Measurements from ENCODE around the gene ATG7. TPM values are rescaled to one million over a fixed set of nuclear protein-coding genes. Genes with fewer than 3 reads are reported as not detected.

ATG7 gene
- total RNA-seq, 1 experiment from 2014 or later = 56.1 TPM

DNA sequence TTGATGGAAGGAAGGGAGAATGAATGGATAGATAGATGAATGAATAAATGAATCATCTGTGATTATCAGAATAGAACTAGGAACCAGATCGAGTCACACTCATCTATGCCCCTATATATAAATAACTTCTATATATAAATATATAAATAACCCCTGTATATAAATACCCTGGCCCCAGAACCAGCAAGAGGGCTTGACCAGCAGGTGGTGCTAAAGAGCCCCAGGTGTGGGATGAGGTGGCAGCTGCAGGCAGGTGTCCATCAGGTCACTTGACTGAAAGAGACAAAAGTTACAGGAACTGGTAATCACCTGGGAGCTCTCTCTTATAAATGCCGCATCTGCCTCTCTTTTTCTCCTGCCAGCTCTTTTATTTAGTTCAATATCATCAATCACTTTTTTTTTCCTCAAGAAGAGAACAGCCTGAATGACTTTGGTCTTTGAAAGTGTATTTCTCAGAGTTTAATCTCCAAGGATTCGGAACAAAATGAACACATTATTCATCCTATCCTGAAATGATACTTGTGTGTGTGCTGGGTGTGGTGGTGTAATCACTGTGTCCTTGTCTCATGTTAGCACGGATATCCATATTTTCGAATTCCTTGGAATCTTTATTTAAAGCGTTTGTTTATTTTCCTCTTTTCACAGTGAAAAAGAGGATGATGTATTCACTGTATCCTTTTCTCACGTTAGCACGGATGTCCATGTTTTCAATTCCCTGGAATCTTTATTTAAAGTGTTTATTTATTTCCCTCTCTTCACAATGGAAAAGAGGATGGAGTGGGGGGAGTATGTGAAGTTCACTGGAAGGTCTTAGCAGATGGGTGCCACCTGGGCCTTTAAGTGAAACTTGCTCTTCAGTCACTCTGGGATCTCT lies 35.4 kb upstream of the ATG7 start:
- no peak for TF ChIP-seq EZH2 (IDR thresholded peaks at IDR 0.05; ENCODE audit: low read depth)
- TF ChIP-seq, protein P1, sequence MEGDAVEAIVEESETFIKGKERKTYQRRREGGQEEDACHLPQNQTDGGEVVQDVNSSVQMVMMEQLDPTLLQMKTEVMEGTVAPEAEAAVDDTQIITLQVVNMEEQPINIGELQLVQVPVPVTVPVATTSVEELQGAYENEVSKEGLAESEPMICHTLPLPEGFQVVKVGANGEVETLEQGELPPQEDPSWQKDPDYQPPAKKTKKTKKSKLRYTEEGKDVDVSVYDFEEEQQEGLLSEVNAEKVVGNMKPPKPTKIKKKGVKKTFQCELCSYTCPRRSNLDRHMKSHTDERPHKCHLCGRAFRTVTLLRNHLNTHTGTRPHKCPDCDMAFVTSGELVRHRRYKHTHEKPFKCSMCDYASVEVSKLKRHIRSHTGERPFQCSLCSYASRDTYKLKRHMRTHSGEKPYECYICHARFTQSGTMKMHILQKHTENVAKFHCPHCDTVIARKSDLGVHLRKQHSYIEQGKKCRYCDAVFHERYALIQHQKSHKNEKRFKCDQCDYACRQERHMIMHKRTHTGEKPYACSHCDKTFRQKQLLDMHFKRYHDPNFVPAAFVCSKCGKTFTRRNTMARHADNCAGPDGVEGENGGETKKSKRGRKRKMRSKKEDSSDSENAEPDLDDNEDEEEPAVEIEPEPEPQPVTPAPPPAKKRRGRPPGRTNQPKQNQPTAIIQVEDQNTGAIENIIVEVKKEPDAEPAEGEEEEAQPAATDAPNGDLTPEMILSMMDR (conservative IDR thresholded peaks at IDR 0.05) = peak; percentile 93
- no peaks in the 10 kb centered on the region for H4K20me1 ChIP-seq (ENCODE audit: insufficient read depth)
- no TSS peak for BruUV-seq (replicated peaks)
- CTCF ChIA-PET = interaction anchor here (0.5 to 1.3 kb wide), 5 partner anchors 34 to 408 kb away, joined by 3 to 14 read pairs (median 3); no protein-coding TSS in a partner anchor
- H3K9me3 ChIP-seq (ENCODE audit: insufficient read depth, low read depth) = peaks cover 8% of the 10 kb centered on the region
- peak overlapping the region; percentile 99 for H3K27ac ChIP-seq
- no peaks in the 10 kb centered on the region for H3K9me2 ChIP-seq (ENCODE audit: insufficient read depth)
- peaks cover 27% of the 10 kb centered on the region for H3K79me2 ChIP-seq (ENCODE audit: low read depth)
- H3F3A ChIP-seq (ENCODE audit: insufficient read depth, low read depth) = peaks cover 39% of the 10 kb centered on the region
- peak overlapping the region; percentile 33; the same call in 1 of the 2 replicates for H3K4me3 ChIP-seq
- peak; percentile 59 to 88 for DNase-seq
- H3K36me3 ChIP-seq (ENCODE audit: low read depth) = 0 out of 2 replicates have a peak, but pooled peaks cover 13% of the 10 kb centered on the region
- H2AFZ ChIP-seq = no peak overlapping the region
- no peaks in the 10 kb centered on the region for H3K27me3 ChIP-seq (ENCODE audit: insufficient read depth, low read depth)
- H3K4me1 ChIP-seq (replicated peaks; ENCODE audit: insufficient read depth) = peaks cover 41% of the 10 kb centered on the region
- POLR2A ChIA-PET (ENCODE audit: unreplicated experiment) = interaction anchor here (0.6 kb wide), 4 partner anchors 35 to 898 kb away, joined by 3 to 11 read pairs (median 4); partner anchors contain the start of gene ATG7
- peak overlapping the region; percentile 81 for H3K4me2 ChIP-seq
- intact Hi-C loops (cut with micrococcal nuclease; ENCODE audit: unreplicated experiment) = loop anchor here (1.0 to 10.0 kb wide), 6 partner anchors 36 to 408 kb away; partner anchors contain the start of genes ATG7 and VGLL4

DNA sequence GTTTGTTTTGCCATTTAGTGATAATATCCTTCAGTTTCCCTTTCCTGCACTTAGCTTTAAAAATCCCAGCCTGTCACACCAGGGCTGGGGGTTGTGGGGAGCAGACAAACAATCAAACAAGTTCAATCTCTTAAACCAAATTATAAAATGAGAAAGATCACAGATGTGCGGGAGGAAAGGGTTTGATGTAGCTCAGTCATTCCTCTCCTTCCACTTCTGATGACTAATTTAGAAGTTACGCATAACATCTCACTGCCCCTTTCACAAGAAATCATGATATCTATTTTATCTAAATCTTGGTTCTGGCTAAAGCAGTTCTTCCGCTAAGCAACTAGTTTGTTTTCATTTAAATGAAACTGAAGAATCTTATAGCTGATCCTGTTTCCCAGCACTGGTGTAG lies 34.1 kb upstream of the ATG7 start:
- no TSS peak for BruUV-seq (replicated peaks)
- H3K4me2 ChIP-seq = peak overlapping the region; percentile 81
- H3K36me3 ChIP-seq (ENCODE audit: low read depth) = 0 out of 2 replicates have a peak, but pooled peaks cover 12% of the 10 kb centered on the region

More for the DNA sequence above, 34.1 kb upstream of the ATG7 start:
- H3K4me3 ChIP-seq = peak overlapping the region; percentile 44; the same call in 1 of the 2 replicates
- CTCF ChIA-PET = interaction anchor here (0.6 to 1.7 kb wide), 4 partner anchors 34 to 96 kb away, joined by 3 to 10 read pairs (median 3); no protein-coding TSS in a partner anchor
- H3K9me3 ChIP-seq (ENCODE audit: insufficient read depth, low read depth) = peaks cover 8% of the 10 kb centered on the region
- peak; percentile 41 to 91 for DNase-seq
- peaks cover 39% of the 10 kb centered on the region for H3F3A ChIP-seq (ENCODE audit: insufficient read depth, low read depth)
- TF ChIP-seq, protein P1 (conservative IDR thresholded peaks at IDR 0.05) = no peak
- no peak for TF ChIP-seq EZH2 (IDR thresholded peaks at IDR 0.05; ENCODE audit: low read depth)
- no peaks in the 10 kb centered on the region for H3K9me2 ChIP-seq (ENCODE audit: insufficient read depth)
- H3K79me2 ChIP-seq (ENCODE audit: low read depth) = peaks cover 27% of the 10 kb centered on the region
- intact Hi-C loops (cut with micrococcal nuclease; ENCODE audit: unreplicated experiment) = loop anchor here (1.0 to 10.0 kb wide), 5 partner anchors 51 to 407 kb away; partner anchors contain the start of gene VGLL4
- H3K4me1 ChIP-seq (replicated peaks; ENCODE audit: insufficient read depth) = peaks cover 41% of the 10 kb centered on the region
- H4K20me1 ChIP-seq (ENCODE audit: insufficient read depth) = no peaks in the 10 kb centered on the region
- no peaks in the 10 kb centered on the region for H3K27me3 ChIP-seq (ENCODE audit: insufficient read depth, low read depth)
- peak overlapping the region; percentile 99 for H3K27ac ChIP-seq
- no peak overlapping the region for H2AFZ ChIP-seq
- POLR2A ChIA-PET (ENCODE audit: unreplicated experiment) = interaction anchor here (0.5 to 1.9 kb wide), 7 partner anchors 23 to 200 kb away, joined by 3 to 7 read pairs (median 3); partner anchors contain the start of gene ATG7

Data from PC-9 (cell line).